BLaER1 (cell line): ENCODE data around the gene BCL11B.
A peak's percentile ranks its signal among the peaks of the same experiment; 100 is the strongest.
"Not testable (repeated sequence)": the region's sequence is repeated elsewhere in the genome, so short reads cannot be mapped to it uniquely, and the experiment has no call there.

Source experiments
- H3K27ac ChIP-seq: shearing (Covaris generic); formaldehyde crosslinking; 2 replicates; pipeline ENCODE4 v1.8.1; 2022
- H3K27me3 ChIP-seq: shearing (Covaris generic); formaldehyde crosslinking; 2 replicates; pipeline ENCODE4 v1.8.1; 2022
- H3K36me3 ChIP-seq: shearing (Covaris generic); formaldehyde crosslinking; 2 replicates; pipeline ENCODE4 v1.8.1; 2022
- H3K4me1 ChIP-seq: shearing (Covaris generic); formaldehyde crosslinking; 2 replicates; pipeline ENCODE4 v1.8.1; 2022
- H3K4me2 ChIP-seq: shearing (Covaris generic); formaldehyde crosslinking; 2 replicates; pipeline ENCODE4 v1.8.1; 2022
- H3K4me3 ChIP-seq: shearing (Covaris generic); formaldehyde crosslinking; 2 replicates; pipeline ENCODE4 v1.8.1; 2022
- H3K9ac ChIP-seq: shearing (Covaris generic); formaldehyde crosslinking; 2 replicates; pipeline ENCODE4 v1.8.1; 2022
- H3K9me3 ChIP-seq: shearing (Covaris generic); formaldehyde crosslinking; 2 replicates; pipeline ENCODE4 v1.8.1; 2022
- H4K20me1 ChIP-seq: shearing (Covaris generic); formaldehyde crosslinking; 2 replicates; pipeline ENCODE4 v1.8.1; 2022
- Cebpa-rat ChIP-seq: shearing (Covaris generic); IDR thresholded peaks from 2 replicates; pipeline ENCODE4 v1.8.1; 2022

Gene BCL11B

DNA sequence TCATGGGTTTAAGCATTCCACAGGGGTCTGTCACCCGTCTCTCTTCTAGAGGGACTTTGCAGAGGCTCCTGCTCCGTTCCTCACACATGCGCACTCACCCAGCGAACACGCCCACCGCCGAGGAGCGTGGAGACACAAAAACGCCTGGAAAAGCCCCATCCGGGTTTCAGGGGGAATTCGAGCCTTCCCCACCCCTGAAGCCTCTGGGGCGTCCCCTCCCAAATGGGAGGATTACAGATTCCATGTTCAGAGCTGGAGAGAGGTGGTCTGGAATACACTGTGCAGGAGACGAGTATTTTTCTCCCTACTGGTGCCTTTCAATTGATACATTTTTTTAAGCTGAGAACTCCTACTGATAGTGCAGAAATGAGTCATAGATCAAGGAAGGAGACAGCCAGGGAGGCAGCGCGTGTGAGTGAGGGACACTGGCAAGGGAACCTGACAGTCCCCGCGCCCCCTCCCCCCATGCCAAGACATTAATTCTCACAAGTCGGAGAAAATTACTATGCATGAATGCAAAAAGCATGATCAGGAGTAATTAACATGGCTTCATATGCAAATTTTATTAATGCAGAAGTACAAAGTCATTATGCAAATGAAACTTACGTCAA is 36.9 kb downstream of the BCL11B start:
- Histone ChIP-seq H3K4me2 (no peak overlapping the region), H3K4me1 (peaks cover 85% of the 10 kb centered on the region), H3K27ac (no peak overlapping the region), H3K4me3 (no peak overlapping the region), H3K36me3 (peaks cover 17% of the 10 kb centered on the region; the same call in 1 of the 2 replicates), H3K9me3 (no peaks in the 10 kb centered on the region), H4K20me1 (peaks cover 99% of the 10 kb centered on the region), H3K27me3 (no peaks in the 10 kb centered on the region), H3K9ac (no peak overlapping the region)
- TF ChIP-seq Cebpa-rat, result no peak

GRCh38 chr14:99234355-99234754 is 37.6 kb downstream of the BCL11B start:
- peaks cover 85% of the 10 kb centered on the region for H3K4me1 ChIP-seq
- no peak for TF ChIP-seq Cebpa-rat
- H3K36me3 ChIP-seq, result peaks cover 18% of the 10 kb centered on the region; the same call in 1 of the 2 replicates
- peaks cover 99% of the 10 kb centered on the region for H4K20me1 ChIP-seq
- H3K4me3 ChIP-seq, result no peak overlapping the region
- H3K27ac ChIP-seq, result no peak overlapping the region
- H3K4me2 ChIP-seq, result peak overlapping the region; percentile 83; the same call in 1 of the 2 replicates
- H3K9ac ChIP-seq, result no peak overlapping the region
- H3K27me3 ChIP-seq, result no peaks in the 10 kb centered on the region
- no peaks in the 10 kb centered on the region for H3K9me3 ChIP-seq

DNA sequence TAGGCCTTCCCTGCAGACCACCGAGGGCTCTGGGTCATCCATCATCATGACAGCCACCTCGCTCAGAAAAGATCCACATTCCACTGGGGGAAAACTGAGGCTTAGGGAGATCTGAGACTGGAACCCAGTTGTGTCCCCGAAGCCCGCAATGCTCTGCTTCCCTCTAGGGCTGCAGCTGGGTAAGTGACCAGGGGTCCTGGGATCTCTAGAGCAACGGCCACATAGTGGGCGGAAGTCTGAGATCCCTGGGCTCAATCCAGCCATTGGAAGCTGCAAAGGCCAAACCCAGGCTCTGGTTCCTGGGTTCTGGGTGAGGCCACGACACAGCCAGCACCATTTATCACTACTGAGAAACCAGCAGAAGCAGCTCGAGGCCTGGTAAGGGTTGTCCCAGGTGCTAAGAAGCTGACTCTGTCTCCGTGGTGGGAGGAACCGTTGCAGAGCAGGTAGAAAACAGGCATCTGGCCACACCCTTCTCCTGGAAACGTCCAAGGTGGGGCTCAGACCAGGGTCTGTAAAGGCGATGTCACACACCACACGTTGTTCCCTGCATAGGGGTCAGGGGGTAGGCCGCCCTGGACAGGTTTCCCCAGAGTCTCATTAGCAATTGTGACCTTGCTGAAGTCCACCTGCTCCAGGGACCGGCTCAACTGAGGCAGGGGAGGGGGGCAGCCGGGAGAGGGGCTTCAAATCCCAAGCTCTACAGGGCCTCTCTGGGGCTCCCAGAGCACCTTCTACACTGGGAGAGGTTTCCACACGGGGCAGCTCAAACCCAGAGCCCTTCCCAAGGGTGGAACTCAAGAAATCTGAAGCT is 38.6 kb downstream of the BCL11B start:
- H3K27me3 ChIP-seq, result no peaks in the 10 kb centered on the region
- peaks cover 22% of the 10 kb centered on the region for H3K36me3 ChIP-seq
- no peak overlapping the region for H3K27ac ChIP-seq
- peaks cover 86% of the 10 kb centered on the region for H3K4me1 ChIP-seq
- no peak overlapping the region for H3K9ac ChIP-seq
- H3K4me2 ChIP-seq, result peak overlapping the region; percentile 83
- no peak overlapping the region for H3K4me3 ChIP-seq
- TF ChIP-seq Cebpa-rat, result no peak
- H3K9me3 ChIP-seq, result no peaks in the 10 kb centered on the region
- peaks cover 99% of the 10 kb centered on the region for H4K20me1 ChIP-seq

GRCh38 chr14:99232714-99233214 is 39.2 kb downstream of the BCL11B start:
- Histone ChIP-seq H3K27ac (no peak overlapping the region), H3K9ac (no peak overlapping the region), H3K4me3 (no peak overlapping the region), H3K4me2 (peak overlapping the region; percentile 83), H3K4me1 (peaks cover 85% of the 10 kb centered on the region), H3K36me3 (peaks cover 20% of the 10 kb centered on the region), H4K20me1 (peaks cover 99% of the 10 kb centered on the region), H3K9me3 (no peaks in the 10 kb centered on the region), H3K27me3 (no peaks in the 10 kb centered on the region)
- TF ChIP-seq Cebpa-rat, result no peak

GRCh38 chr14:99231850-99232713 is 39.9 kb downstream of the BCL11B start:
- Histone ChIP-seq H3K4me1 (peaks cover 85% of the 10 kb centered on the region), H3K27ac (0 out of 2 replicates have a peak overlapping the region, but pooled peaks have one; percentile 22), H3K4me2 (peak overlapping the region; percentile 83), H3K9me3 (no peaks in the 10 kb centered on the region), H4K20me1 (peaks cover 99% of the 10 kb centered on the region), H3K36me3 (peaks cover 22% of the 10 kb centered on the region), H3K9ac (peak overlapping the region; percentile 16; the same call in 1 of the 2 replicates), H3K27me3 (no peaks in the 10 kb centered on the region), H3K4me3 (peak overlapping the region; percentile 33; the same call in 1 of the 2 replicates)
- TF ChIP-seq Cebpa-rat, result no peak

DNA sequence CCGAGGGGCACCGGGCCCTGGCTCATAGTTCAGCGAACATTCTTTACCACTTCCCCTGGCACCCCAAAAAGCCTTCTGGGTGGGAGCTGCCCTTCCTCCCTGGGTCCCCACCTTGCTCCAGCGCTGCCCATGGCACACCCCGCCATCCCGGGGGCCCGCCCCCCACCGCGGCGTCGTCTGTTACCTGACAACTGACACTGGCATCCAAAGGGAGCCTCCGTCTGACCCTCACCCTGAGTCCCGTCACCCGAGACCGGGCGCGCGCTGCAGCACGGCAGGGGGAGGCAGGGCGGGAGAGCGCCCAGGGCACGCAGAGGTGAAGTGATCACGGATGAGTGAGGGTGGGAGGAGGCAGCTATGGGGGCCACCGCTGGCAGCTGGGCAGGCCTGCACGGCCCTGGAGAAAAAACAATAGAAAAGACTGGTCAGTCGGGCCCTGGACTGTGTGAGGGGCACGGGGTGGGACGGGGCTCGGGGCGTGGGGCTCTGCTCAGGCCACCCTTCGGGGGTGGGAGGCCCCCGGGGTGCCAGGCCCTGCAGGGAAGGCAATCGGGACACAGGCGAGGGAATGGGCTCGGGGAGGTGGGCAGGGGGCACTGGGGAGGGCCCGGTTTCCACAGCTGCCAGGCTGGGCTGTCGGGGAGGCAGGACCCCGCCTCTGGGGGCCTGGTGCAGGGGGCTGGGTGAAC is 40.7 kb downstream of the BCL11B start:
- TF ChIP-seq Cebpa-rat, result no peak
- Histone ChIP-seq H3K4me1 (peaks cover 85% of the 10 kb centered on the region), H3K27me3 (no peaks in the 10 kb centered on the region), H3K27ac (peak overlapping the region; percentile 22; the same call in 1 of the 2 replicates), H3K36me3 (peaks cover 22% of the 10 kb centered on the region), H4K20me1 (peaks cover 99% of the 10 kb centered on the region), H3K4me2 (peak overlapping the region; percentile 83), H3K4me3 (peak overlapping the region; percentile 33; the same call in 1 of the 2 replicates), H3K9ac (peak overlapping the region; percentile 16; the same call in 1 of the 2 replicates), H3K9me3 (no peaks in the 10 kb centered on the region)

GRCh38 chr14:99230208-99231151 is 41.5 kb downstream of the BCL11B start:
- Histone ChIP-seq H3K9ac (no peak overlapping the region), H3K36me3 (peaks cover 22% of the 10 kb centered on the region), H3K9me3 (no peaks in the 10 kb centered on the region), H3K4me2 (peak overlapping the region; percentile 83), H3K4me3 (no peak overlapping the region), H3K4me1 (peaks cover 88% of the 10 kb centered on the region), H3K27me3 (no peaks in the 10 kb centered on the region), H3K27ac (peak overlapping the region; percentile 7; the same call in 1 of the 2 replicates), H4K20me1 (peaks cover 99% of the 10 kb centered on the region)
- no peak for TF ChIP-seq Cebpa-rat

DNA sequence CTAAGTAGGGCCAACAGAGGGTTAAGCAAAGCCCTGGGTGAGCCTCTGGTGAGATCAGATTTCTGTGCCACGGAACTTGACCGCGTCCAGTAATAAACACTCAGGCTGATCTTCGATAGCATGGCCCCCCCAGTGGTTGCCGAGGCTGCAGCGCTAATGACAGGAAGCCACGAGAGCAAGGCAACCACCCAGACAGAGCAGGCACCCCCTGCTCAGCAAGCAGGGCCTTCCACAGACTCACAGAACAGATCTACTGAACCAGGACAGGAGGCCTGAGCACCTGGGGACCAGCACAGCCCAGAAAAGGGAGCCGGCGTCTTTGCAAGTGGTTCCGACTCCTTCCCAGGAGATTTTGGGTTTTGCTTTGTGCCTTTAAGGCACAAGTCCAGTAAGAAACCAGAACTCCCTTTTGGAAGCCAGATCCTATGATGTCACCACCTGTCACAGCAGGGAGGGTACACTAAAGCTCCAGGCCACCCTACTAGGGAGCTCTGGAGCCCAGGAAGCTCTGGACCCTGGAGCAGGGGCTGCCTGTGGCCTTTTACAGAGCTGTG is 42.3 kb downstream of the BCL11B start:
- TF ChIP-seq Cebpa-rat, result no peak
- Histone ChIP-seq H3K4me3 (no peak overlapping the region), H3K9me3 (no peaks in the 10 kb centered on the region), H3K27ac (peak overlapping the region; percentile 7; the same call in 1 of the 2 replicates), H3K9ac (no peak overlapping the region), H3K4me1 (peaks cover 82% of the 10 kb centered on the region), H3K27me3 (no peaks in the 10 kb centered on the region), H4K20me1 (peaks cover 99% of the 10 kb centered on the region), H3K36me3 (peaks cover 28% of the 10 kb centered on the region), H3K4me2 (peak overlapping the region; percentile 83)

DNA sequence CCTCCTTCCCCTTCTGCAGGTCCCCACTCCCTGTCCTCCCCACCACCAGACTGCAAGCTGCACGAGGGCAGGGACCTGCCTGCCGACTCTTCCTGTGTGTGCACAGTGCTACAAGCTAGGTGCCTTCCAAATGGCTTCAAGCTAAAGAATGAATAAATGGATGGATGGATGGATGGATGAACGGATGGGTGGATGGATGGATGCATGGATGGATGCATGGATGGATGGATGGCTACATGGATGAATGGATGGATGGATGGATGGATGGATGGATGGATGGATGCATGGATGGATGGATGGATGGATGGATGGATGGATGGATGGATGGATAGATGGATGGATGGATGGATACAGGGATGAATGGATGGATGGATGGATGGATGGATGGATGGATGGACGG is 43.2 kb downstream of the BCL11B start:
- peaks cover 72% of the 10 kb centered on the region for H3K4me1 ChIP-seq
- not testable (repeated sequence) for H3K27me3 ChIP-seq, H3K4me2 ChIP-seq, H3K4me3 ChIP-seq, H3K9ac ChIP-seq, H3K27ac ChIP-seq, H3K9me3 ChIP-seq
- peaks cover 38% of the 10 kb centered on the region for H3K36me3 ChIP-seq
- H4K20me1 ChIP-seq, result peaks cover 99% of the 10 kb centered on the region
